WI38 (cell line): Measurements from ENCODE around the gene HCFC1R1.

Experiments used
- H3K4me3 ChIP-seq: 2 replicates; pipeline ENCODE4 v1.5.1; 2011; ENCODE audit warnings: low read depth, mild to moderate bottlenecking, control low read depth, low read length
- CTCF ChIP-seq: IDR thresholded peaks from 2 replicates; pipeline ENCODE4 v1.5.1; 2012; ENCODE audit warnings: low read depth, mild to moderate bottlenecking, control low read depth, low read length

HCFC1R1 gene

GRCh38 chr16:3066440-3066748, 42.7 kb upstream of the HCFC1R1 start:
- H3K4me3 ChIP-seq = peak overlapping the region; percentile 56; the same call in 1 of the 2 replicates
- TF ChIP-seq CTCF = no peak

- peak overlapping the region; percentile 56 for H3K4me3 ChIP-seq
- no peak for TF ChIP-seq CTCF
These were observed 42.1 kb upstream of the HCFC1R1 start for GRCh38 chr16:3065742-3066439.

- TF ChIP-seq CTCF = no peak
- peak within 1 kb of the TSS; percentile 56 for H3K4me3 ChIP-seq
These were observed 41.5 kb upstream of the HCFC1R1 start, which contains the start of gene IL32 for GRCh38 chr16:3065069-3065741. Gene IL32 (plus strand): TSS chr16:3065640. CDS start chr16:3065812, 172 bp downstream.

- TF ChIP-seq CTCF = no peak
- no peak overlapping the region for H3K4me3 ChIP-seq
These were observed 40.1 kb upstream of the HCFC1R1 start for GRCh38 chr16:3063625-3064386.

- no peak for TF ChIP-seq CTCF
These were observed 38.8 kb upstream of the HCFC1R1 start for GRCh38 chr16:3062553-3062952.

GRCh38 chr16:3060339-3061127, 36.8 kb upstream of the HCFC1R1 start:
- no peak overlapping the region for H3K4me3 ChIP-seq
- no peak for TF ChIP-seq CTCF

More at GRCh38 chr16:3062553-3062952, 38.8 kb upstream of the HCFC1R1 start:
- no peak overlapping the region for H3K4me3 ChIP-seq
